Rectal smooth muscle tissue (tissue), 1 donor: ENCODE data around the gene SH3D21.

ENCODE experiments used
- H3K27ac ChIP-seq: one replicate; pipeline ENCODE4 v1.7.0; 2013; ENCODE audit warnings: low read depth, low read length, inconsistent platforms
- H3K27me3 ChIP-seq: one replicate; pipeline ENCODE4 v1.7.0; 2013; ENCODE audit warnings: low read length; ENCODE audit not compliant: control insufficient read depth, insufficient read depth
- H3K36me3 ChIP-seq: one replicate; pipeline ENCODE4 v1.7.0; 2013; ENCODE audit warnings: low read length; ENCODE audit not compliant: control insufficient read depth, insufficient read depth
- H3K4me1 ChIP-seq: one replicate; pipeline ENCODE4 v1.7.0; 2013; ENCODE audit warnings: low read length; ENCODE audit not compliant: control insufficient read depth, insufficient read depth
- H3K4me3 ChIP-seq: one replicate; pipeline ENCODE4 v1.7.0; 2013; ENCODE audit warnings: low read length
- H3K9ac ChIP-seq: one replicate; pipeline ENCODE4 v1.7.0; 2013; ENCODE audit warnings: low read length

SH3D21 gene

GRCh38 chr1:36352910-36353878, 47.0 kb downstream of the SH3D21 start:
- H3K4me3 ChIP-seq: no peak overlapping the region
- peaks cover 33% of the 10 kb centered on the region for H3K36me3 ChIP-seq
- no peaks in the 10 kb centered on the region for H3K27me3 ChIP-seq
- H3K4me1 ChIP-seq: peaks cover 23% of the 10 kb centered on the region
- no peak overlapping the region for H3K9ac ChIP-seq
- H3K27ac ChIP-seq: no peak overlapping the region

- H3K4me1 ChIP-seq: peaks cover 23% of the 10 kb centered on the region
- H3K9ac ChIP-seq: no peak overlapping the region
- no peak overlapping the region for H3K27ac ChIP-seq
- H3K36me3 ChIP-seq: peaks cover 33% of the 10 kb centered on the region
- no peak overlapping the region for H3K4me3 ChIP-seq
- no peaks in the 10 kb centered on the region for H3K27me3 ChIP-seq
Observed at GRCh38 chr1:36354486-36354885, 48.3 kb downstream of the SH3D21 start.

GRCh38 chr1:36355811-36356210, 49.6 kb downstream of the SH3D21 start:
- no peaks in the 10 kb centered on the region for H3K27me3 ChIP-seq
- H3K9ac ChIP-seq: no peak overlapping the region
- H3K4me1 ChIP-seq: peaks cover 17% of the 10 kb centered on the region
- H3K27ac ChIP-seq: no peak overlapping the region
- H3K4me3 ChIP-seq: no peak overlapping the region
- H3K36me3 ChIP-seq: peaks cover 39% of the 10 kb centered on the region

- Histone ChIP-seq H3K4me3 (no peak overlapping the region), H3K36me3 (peaks cover 50% of the 10 kb centered on the region), H3K27me3 (no peaks in the 10 kb centered on the region), H3K27ac (no peak overlapping the region), H3K9ac (no peak overlapping the region), H3K4me1 (no peaks in the 10 kb centered on the region)
Observed at GRCh38 chr1:36358514-36359084, 52.4 kb downstream of the SH3D21 start.

GRCh38 chr1:36359383-36359782, 53.2 kb downstream of the SH3D21 start:
- H3K36me3 ChIP-seq: peaks cover 46% of the 10 kb centered on the region
- H3K9ac ChIP-seq: no peak overlapping the region
- H3K27ac ChIP-seq: no peak overlapping the region
- no peaks in the 10 kb centered on the region for H3K27me3 ChIP-seq
- no peaks in the 10 kb centered on the region for H3K4me1 ChIP-seq
- H3K4me3 ChIP-seq: no peak overlapping the region

- Histone ChIP-seq H3K9ac (no peak overlapping the region), H3K4me3 (no peak overlapping the region), H3K4me1 (no peaks in the 10 kb centered on the region), H3K36me3 (peaks cover 40% of the 10 kb centered on the region), H3K27ac (no peak overlapping the region), H3K27me3 (no peaks in the 10 kb centered on the region)
Observed at GRCh38 chr1:36359911-36360550, 53.9 kb downstream of the SH3D21 start.

- Histone ChIP-seq H3K9ac (no peak overlapping the region), H3K4me3 (no peak overlapping the region), H3K36me3 (peaks cover 21% of the 10 kb centered on the region), H3K4me1 (peaks cover 13% of the 10 kb centered on the region), H3K27ac (no peak overlapping the region), H3K27me3 (no peaks in the 10 kb centered on the region)
Observed at GRCh38 chr1:36365381-36365780, 59.2 kb downstream of the SH3D21 start.

GRCh38 chr1:36366091-36366661, 60.0 kb downstream of the SH3D21 start:
- H3K4me3 ChIP-seq: no peak overlapping the region
- no peaks in the 10 kb centered on the region for H3K27me3 ChIP-seq
- peaks cover 16% of the 10 kb centered on the region for H3K36me3 ChIP-seq
- no peak overlapping the region for H3K27ac ChIP-seq
- H3K4me1 ChIP-seq: peaks cover 13% of the 10 kb centered on the region
- no peak overlapping the region for H3K9ac ChIP-seq

- peaks cover 13% of the 10 kb centered on the region for H3K4me1 ChIP-seq
Observed at GRCh38 chr1:36367066-36367465, 60.9 kb downstream of the SH3D21 start.

GRCh38 chr1:36367798-36368197, 61.6 kb downstream of the SH3D21 start:
- no peak overlapping the region for H3K9ac ChIP-seq
- peaks cover 13% of the 10 kb centered on the region for H3K4me1 ChIP-seq
- no peak overlapping the region for H3K4me3 ChIP-seq
- no peaks in the 10 kb centered on the region for H3K27me3 ChIP-seq
- no peak overlapping the region for H3K27ac ChIP-seq
- peaks cover 6% of the 10 kb centered on the region for H3K36me3 ChIP-seq

More at GRCh38 chr1:36367066-36367465, 60.9 kb downstream of the SH3D21 start:
- no peak overlapping the region for H3K4me3 ChIP-seq
- no peaks in the 10 kb centered on the region for H3K27me3 ChIP-seq
- H3K27ac ChIP-seq: no peak overlapping the region
- H3K9ac ChIP-seq: no peak overlapping the region
- H3K36me3 ChIP-seq: peaks cover 11% of the 10 kb centered on the region

- Histone ChIP-seq H3K27me3 (no peaks in the 10 kb centered on the region), H3K36me3 (peaks cover 4% of the 10 kb centered on the region), H3K9ac (no peak overlapping the region), H3K27ac (no peak overlapping the region), H3K4me3 (no peak overlapping the region), H3K4me1 (peaks cover 25% of the 10 kb centered on the region)
Observed at GRCh38 chr1:36369061-36369861, 63.1 kb downstream of the SH3D21 start.
